GM12891 (cell line): Measurements from ENCODE around the gene SCFD2.

Source experiments
- PAX5 ChIP-seq: IDR thresholded peaks from 2 replicates; pipeline ENCODE4 v1.6.1; 2011; ENCODE audit warnings: low read length, moderate library complexity, mild to moderate bottlenecking; ENCODE audit not compliant: insufficient read depth, severe bottlenecking
- POLR2A ChIP-seq: IDR thresholded peaks from 2 replicates; pipeline ENCODE4 v1.6.1; 2011; ENCODE audit warnings: low read depth, low read length, control low read depth

DNA sequence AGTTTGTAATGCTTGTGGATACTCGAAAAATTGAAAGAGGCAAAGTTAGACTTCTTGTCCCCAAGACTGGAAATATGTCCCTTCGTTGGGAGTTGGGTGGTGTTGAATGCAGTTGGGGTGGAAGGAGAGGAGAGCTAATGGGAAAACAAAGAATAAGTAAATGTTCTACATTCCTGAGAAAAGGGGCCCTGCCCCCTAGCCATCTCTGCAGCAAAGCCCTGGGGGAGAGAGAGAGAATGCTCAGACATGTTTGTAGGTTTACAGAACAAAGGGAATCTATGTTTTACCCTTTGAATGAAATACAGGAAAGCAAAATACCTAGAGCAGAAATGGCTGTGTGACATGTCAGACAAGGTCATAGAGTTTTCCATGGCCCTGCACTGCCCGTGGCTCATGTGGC is 415.6 kb downstream of the SCFD2 start:
- TF ChIP-seq POLR2A (no peak), PAX5 (no peak)
